CD4-positive, alpha-beta T cell treated with Interleukin-17A for 4 hours (primary cell): ENCODE measurements around the gene SELENON.

Source experiments
- DNase-seq: peaks from one replicate; pipeline ENCODE4 v3.0.0-alpha.2; 2020; ENCODE audit warnings: mixed read lengths

SELENON gene

DNA sequence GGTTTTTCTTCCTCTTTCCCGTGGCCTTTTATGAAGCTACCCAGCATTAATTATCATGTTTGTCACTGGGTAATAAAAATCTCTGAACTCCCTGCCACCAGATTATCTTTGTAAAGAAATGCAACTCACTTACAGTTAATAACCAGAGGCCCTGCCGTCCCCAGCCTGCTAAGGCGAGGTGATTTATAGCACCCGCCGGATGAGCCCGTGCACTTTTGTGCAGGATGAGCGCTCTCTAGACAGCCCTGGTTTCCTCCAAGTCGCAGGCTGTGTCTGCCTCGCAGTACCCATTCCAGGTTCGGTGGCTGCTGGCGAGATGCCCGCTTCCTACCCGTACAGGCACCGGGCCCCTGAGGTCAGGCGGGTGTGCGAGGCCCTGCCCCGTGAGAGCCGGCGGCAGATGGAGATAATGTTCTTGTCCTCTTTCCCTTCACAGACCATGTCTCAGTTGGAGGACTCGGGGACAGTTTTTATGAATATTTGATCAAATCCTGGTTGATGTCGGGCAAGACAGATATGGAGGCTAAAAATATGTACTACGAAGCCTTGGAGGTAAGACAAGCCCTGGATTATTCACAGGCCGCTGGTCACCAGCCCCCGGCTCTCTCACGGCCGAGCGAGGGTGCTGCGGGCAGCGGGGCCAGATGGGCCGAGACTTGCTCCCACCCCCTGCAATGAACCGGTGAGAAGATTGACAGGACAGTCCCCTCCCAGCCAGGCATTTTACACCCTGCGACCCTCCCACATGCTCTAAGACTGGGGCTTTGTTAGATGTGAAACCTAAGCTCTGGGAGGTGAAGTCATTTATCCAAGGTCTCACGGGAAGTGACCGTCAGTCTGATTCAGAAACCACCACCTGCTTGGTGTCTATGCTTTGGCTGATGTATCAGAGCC is 28.5 kb upstream of the SELENON start:
- peak; percentile 82 for DNase-seq

DNA sequence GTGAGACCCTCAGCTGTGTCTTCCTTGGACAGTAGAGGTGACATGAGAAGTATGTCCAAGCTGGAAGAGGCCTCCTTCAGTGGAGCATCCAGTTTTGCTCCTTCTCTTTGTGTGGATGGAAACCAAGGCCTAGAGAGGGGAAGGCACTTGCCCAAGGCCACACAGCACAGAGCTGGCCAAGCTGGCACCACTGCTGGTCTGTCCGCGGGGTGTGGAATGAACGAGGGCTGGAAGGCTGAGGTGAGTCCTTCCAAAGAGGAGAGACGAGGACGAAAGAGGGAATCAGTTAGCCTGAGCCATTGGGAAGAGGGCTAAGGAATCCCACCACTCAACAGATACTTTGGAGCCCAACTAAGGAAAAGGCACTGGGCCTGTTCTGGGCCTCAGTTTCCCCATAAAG is 27.8 kb upstream of the SELENON start:
- no peak for DNase-seq

DNA sequence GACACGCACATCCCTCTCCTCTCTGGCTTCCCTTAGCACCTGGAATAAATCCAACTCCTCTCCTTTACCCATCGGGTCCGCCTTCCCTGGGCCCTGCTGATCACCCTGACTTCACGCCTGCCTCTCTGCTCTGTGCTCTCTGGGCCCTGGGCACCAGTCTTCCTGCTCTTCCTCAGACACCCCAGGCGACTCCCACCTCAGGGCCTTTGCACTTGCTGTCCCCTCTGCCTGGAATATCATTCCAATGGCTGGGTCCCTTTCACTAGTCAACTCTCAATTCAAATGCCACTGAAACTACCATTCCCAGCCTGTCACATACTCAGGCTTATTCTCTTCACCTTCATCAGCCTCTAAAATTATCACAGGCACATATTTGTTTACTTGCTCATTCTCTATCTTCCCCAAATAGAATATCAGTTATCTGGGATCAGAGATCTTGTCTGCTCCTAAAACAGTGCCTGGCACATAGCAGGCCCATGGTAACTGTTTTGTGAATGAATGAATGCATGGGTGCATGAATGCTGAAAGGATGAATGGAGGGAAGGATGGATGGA is 27.2 kb upstream of the SELENON start:
- no peak for DNase-seq

DNA sequence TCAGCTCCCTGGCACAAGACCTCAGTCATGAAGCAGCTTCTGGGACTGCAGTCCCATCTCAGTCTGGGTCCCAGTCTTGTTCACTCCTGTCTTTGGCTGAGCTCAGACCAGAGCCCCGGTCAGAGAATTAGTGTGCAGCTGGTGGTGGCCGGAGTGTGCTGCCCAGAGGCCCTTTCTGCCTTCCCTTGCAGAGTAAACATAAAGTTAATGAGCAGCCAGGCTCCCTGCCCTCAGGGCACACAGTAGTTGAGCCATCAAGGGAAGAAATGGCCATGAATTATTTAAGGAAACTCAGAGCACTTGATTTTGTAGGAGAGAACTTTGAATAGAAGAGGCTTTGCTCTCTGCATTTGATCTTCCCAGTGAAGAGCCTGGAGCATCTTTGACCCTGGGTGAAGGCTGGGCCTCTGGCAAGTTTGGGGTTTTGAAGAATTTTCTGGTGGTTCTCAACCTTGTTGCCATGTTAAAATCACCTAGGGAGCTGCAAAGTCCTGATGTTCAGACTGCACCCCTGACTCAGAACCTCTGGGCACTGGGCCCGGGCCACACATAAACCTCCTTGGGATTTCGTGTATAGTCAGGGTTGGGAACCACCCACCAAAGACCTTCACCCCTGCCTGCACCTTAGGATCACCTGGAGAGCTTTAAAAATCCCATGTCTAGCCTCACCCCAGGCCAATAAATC is 26.4 kb upstream of the SELENON start:
- DNase-seq: peak; percentile 35

DNA sequence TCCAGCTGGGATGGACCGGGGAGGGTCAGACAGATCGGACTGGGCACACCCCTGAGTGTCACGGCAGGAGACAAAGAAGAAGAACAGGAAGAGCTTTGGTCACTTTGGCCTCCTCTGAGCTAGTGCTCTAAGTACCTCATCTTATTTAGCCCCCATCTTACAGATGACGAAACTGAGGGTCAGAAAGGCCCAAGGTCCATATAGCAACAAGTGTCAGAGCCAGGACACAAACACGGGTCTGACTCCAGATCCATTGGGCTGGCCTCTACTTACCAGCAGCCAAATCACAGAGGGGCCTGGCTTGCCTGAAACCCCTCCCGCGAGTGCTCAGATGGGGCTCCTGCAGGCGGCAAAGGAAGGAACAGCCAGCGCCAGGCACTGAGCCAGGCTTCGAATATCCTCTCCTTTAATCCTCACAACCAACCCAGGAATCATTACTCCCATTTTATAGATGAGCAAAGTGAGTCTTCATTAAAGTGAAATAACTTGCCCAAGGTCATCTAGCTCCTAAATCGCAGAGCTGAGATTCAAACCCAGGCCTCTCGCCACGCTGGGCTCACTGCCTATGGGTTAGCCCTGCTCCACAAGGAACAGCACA is 25.7 kb upstream of the SELENON start:
- DNase-seq: peak; percentile 29

DNA sequence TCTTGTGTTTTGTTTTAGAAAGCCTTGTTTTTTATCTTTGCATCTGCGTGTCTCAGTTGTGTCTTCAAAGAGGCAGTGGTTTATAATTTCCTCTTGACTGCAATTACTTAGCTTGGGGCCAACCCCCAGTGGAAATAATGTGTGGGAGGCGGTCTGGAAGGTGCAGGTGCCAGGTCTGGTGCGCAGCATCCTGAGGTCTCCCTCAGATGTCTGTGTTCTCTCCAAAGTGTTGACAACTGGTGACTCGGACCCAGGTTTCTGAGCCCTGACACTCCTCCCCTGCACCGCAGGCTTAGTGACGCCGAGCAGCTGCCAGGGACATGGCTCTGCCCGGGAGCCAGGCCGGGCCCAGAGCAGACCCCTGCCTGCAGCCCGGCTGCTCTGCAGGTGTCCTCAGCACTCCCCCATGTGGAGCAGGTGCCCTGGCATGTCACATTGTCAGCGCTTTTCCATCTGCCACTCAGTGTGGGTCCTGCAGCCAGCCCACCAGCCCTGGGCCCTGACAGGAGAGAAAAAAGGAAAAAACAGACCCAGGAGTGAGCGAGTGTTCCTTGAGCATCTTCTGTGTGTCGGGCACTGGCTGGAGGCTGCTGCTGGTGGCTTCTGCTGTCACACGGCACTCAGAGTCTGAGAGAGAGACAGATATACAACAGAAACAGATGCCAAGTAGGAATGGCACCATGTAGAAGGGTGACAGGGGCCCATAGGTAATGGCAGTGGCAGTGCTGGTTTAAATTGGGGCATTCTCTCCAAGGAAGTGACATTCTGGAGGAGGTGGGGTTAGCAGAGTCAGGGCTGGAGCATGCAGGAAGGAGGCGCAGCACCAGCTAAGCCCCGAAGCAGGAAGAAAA is 24.8 kb upstream of the SELENON start:
- peak; percentile 88 for DNase-seq

DNA sequence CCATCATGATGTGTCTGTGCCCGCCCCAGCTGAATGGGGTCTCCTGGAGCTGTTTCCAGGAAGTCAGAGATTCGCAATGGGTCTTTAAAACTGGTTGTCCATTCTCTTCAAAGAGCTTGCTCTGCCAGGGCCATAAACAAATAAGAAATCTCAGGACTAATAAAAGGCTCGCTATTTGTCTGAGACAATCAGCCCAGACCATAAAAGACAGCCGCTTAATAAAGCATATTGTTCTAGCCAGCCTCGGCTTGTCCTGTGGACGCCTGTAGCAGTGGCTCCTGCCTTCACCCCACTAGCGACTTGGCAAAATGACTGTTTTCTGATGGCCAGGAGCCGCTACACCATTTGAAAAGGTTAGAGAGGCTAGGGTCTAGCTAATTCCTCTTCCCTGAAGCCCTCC is 20.6 kb upstream of the SELENON start:
- no peak for DNase-seq

DNA sequence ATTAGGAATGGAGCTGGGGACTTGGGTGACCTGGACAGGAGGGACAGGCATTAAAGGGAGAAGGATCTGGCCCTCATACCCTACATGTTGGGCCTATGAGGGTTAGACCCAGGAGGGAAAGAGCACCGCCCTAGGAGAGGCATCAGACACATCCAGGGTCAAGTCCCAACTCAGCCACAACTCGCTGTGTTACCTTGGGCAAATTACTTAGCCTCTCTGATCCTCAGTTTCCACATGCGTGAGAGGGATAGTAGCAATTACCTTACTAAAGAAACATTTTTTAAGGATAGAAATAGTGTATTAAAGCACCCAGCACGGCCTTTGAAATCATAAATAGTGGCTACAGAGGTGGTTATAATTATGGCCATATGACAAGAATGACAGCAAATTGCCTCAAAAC is 20.1 kb upstream of the SELENON start:
- no peak for DNase-seq

DNA sequence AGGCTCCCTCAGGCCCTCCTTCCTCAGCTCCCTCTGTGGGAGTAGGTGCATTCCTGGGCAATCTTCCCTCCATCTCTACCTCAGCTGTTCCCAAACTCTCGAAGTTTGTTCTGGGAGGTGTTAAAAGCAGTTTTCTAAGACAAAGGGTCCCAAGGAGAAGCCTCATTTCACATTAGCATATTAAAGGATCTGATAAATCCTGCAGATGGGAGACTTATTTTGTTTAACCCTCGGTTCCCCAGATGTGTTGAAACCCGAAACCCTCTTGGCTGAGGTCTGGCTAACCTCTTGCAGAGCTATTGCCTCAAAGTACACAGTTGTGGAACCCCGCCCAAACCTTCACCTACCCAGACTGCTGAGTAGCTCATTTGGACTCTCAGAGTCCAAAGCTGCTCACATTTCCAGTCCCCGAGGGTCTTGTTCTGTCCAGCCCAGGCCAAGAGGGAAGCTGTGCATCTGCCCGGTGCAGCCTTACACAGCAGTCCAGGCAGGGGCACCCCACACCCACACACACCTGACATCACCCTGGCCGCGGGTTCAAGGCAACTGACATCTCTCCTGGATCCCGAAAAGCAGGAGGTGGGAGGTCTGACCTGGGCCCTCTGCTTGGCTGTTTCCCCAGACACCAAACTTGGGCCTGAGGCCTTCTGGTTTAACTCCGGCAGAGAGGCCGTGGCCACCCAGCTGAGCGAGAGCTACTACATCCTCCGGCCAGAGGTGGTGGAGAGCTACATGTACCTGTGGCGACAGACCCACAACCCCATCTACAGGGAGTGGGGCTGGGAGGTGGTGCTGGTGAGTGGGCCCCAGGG is 19.5 kb upstream of the SELENON start:
- DNase-seq: no peak

DNA sequence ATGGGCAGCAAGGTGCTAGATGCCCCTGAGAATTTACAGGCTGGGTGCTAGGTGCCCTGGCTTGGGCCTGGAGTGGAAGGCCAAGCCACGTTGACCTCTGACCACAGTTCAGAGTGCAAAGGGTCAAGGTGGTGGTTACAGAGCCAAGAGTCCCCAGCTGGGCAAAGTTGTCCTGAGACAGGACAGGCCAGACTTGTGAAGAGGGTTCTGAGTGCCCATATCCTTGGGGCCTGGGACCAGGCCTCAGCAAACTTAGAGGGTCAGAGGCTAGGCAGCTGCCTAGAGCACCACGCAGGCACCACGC is 18.9 kb upstream of the SELENON start:
- no peak for DNase-seq

DNA sequence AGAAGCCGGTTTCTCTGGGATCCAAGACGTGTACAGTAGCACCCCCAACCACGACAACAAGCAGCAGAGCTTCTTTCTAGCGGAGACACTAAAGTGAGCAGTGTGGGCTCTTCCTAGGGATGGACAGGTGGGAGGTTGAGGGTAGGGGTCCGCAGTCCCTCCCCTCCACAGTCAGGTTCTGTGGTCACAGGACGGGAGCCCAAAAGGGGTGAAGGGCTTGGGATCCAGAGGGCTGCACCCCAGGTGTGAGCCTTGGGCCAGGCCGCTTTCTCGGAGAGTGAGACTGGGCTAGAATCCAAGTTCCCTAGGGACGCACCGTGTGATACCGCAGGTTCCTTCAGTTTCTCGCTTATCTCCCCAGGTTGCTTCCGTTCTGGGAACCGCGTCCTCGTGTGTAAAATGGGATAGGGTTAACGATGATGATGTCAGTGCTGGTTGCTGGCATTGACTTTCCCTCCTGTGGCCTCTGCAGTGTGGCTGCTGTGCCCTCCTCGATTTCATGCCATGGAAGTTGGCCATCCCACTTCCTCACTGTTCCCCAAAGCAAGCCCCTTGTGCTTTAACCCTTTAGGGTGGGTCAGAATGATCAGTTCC is 17.3 kb upstream of the SELENON start:
- DNase-seq: no peak

DNA sequence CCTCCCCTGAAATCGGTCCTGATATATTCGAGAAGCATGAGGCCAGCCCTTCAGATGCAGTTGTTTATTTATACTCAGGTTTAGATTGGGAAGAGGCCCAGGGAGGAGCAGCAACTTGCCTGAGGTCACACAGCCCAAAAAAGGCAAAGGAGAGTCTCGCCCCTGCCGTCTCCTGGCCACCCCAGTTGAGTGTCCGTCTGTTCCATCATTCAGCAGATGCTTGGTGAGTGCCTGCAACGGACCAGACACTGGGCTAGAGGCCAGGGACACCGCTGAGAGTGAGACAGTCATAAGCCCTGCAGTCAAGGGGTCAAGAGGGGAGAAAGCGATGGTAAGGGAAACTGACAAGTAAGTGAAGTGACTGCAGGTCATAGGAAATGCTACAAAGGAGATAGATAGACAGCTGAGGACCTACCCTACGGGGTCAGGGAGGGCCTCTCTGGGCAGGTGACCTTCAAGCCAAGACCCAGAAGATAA is 15.4 kb upstream of the SELENON start:
- no peak for DNase-seq

DNA sequence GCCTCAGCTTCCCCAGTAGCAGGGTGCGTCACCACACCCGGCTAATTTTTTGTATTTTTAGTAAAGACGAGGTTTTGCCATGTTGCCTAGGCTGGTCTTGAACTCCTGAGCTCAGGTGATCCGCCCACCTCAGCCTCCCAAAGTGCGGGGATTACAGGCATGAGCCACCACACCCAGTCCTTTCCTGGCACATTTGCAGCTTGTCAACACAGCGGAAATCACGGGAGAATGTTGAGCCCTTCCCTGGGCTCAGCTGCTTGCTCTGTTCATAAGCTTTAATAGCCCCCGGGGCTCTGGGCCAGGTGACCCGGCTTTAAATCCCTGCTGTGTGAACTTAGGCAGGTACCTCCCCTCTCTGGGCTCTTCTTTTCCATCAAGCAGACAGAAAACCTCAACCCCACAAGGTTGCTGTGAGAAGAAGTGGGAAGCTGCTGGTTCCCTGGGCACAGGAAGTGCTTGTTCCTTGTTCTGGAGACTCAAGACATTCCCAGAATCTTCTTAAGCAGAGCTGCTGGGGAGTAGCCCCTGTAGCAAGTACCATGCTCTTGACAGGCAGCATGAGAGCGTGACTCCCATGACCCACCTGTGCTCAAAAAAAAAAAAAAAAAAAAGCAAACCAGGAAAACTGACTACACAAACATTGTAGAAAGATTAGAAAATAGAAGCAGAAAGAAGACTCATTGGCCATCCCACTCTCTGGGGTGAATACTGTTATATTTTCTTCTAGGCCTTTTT is 14.5 kb upstream of the SELENON start:
- DNase-seq: no peak

DNA sequence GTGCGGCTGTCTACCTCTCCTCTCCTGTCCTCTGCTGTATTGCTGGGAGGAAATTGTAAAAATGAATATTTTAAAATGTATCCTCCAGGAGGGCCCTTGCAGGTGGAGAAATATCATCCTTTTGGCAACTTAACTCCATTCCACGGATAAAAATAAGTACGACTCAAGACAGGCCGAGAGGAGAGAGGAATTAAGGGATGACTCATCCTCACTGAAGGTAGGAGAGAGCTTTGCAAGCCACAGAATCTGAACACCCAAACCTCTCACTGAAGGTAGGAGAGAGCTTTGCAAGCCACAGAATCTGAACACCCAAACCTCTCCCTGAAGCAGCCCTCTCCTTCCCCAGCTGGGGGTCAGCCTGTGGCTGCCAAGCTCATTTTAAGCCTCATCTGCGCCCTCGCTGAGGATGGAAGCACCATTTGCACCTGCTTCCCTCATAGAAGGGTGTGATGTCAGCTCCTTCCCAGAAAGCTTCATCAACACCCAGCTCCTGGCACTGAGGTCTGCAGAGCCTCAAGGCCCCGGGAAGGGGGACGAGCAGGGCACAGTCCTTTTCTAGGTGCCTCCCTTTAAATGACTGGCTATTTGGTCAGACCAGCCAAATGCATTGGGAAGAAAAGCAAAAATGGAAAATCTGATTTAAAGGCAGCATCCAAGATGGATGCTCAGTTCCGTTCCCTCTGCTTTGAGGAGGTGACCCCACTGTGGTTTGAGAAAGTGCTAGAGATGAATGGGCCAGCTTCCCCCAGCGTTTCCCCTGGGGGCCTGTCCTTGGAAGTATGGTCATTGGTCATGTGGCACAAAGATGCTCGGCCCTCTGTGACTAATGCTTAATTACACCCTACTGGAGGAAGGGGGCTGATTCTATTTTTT is 12.9 kb upstream of the SELENON start:
- no peak for DNase-seq

DNA sequence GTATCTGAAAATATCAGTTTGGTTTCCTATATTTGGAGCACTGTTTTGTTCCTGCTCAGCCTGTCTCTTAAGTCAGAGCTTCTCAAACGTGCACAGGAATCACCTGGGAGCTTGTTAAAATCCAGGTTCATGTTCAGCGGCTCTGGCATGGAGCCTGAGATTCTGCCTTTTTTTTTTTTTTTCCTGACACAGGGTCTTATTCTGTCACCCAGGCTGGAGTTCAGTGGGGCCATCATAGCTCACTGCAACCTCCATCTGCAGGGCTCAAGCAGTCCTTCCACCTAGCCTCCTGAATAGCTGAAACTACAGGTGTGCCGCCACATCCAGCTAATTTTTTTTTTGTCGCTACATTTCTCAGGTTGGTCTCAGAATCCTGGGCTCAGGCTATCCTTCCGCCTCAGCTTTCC is 12.2 kb upstream of the SELENON start:
- no peak for DNase-seq

DNA sequence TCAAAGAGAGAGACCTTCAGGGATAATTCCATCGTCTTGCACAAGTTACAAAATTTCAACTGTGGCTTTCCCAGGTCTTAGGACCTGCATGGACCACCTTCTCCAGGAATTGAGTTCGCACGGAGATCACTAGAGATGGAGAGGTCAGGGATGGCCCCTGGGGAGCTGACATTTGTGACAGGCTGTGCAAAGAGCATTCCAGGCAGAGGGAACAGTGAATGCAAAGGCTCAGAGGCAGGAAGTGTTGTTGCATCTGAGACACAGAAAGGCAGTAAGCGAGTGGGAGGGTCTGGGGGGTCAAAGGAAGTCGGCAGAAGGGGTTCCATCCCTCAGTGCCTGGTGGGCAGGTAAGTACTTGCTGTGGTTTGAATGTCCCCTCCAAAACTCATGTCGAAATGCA is 9.5 kb upstream of the SELENON start:
- no peak for DNase-seq

DNA sequence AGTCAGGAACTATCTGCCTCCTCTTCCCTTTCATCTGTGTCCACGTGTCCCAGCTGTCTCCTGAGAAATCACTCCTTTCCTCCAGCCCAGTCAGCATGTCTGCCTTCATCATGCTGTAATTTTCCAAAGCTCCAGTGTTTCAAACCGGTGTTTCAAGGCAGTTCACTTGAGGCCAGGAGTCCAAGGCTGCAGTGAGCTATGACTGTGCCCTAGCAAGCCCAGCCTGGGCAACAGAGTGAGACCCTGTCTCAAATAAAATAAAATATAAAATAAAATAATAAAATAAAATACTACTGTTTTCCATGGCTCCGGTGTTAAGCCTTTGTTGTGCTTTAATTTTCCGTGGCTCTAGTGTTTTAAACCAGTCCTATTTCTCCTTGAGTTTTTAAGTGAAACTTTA is 7.9 kb upstream of the SELENON start:
- DNase-seq: no peak

DNA sequence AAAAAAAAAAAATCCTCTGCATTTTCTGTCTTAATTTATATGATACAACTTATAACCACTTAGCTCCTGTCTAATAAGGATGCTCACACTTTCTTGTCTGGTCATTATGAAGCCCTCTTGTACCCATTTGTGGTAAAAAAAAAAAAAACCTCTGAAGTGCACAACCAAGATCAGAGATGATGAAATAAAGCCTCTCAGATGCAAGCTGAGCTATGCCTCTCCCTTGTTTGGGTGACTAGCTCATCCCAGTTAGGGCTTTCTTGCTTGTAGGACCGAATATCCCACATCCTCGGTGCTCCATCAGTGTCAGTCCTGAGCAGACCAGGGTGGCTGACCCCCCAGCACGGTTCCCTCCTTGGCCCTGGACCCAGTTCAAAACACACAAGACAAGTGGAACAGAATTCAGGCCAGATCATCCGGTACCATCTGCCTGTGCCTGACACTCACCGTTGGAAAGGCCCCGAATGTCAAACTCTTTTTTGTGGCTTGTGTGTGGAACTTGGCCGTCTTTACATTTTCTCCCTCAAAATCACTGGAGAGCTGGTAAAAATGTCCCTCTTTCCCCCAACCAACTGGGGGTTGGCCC is 6.3 kb upstream of the SELENON start:
- no peak for DNase-seq

DNA sequence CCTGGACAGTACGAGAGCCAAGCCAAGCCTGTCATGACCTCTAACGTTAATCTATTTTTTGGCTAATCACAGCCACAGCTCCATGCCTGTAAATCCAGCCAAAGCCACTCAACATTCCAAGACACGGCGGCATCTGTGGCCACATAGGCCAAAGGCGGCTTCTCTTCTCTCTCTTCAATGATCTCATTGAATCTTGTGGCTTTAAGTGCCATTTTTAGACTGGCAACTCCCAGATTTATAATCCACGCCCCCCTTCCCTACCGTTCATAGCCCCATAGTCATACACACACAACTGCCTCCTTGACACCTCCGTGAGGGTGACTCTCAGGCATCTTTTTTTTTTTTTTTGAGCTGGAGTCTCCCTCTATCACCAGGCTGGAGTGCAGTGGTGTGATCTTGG is 5.7 kb upstream of the SELENON start:
- DNase-seq: no peak
